H7 (cell line): ENCODE data around the gene ATAD1. TPM values are rescaled to one million over a fixed set of nuclear protein-coding genes. Genes with fewer than 3 reads are reported as not detected.
"Not testable (repeated sequence)": the region's sequence is repeated elsewhere in the genome, so short reads cannot be mapped to it uniquely, and the experiment has no call there.

Source experiments
- DNase-seq: peaks from one replicate; pipeline ENCODE4 v3.0.0; 2012
- H3K27me3 ChIP-seq: 2 replicates; pipeline ENCODE4 v1.6.0; 2011; ENCODE audit warnings: mild to moderate bottlenecking, low read length; ENCODE audit not compliant: control insufficient read depth, insufficient read depth
- H3K36me3 ChIP-seq: replicated peaks from 2 replicates; pipeline ENCODE4 v1.5.1; 2011; ENCODE audit warnings: low read length; ENCODE audit not compliant: control insufficient read depth, insufficient read depth
- H3K4me3 ChIP-seq: 2 replicates; pipeline ENCODE4 v1.5.1; 2011; ENCODE audit warnings: low read depth, mild to moderate bottlenecking, control low read depth, low read length, moderate library complexity; ENCODE audit not compliant: insufficient read depth
- total RNA-seq: library from RNA; depleted of rRNA; stranded (reverse); fragments of >200 nt; shearing (Covaris generic); gene quantifications from 2 replicates; pipeline ENCODE4 v1.2.3, GENCODE V29; 2014

The ATAD1 gene
- total RNA-seq, 1 experiment from 2014 or later, result 37.5 TPM

DNA sequence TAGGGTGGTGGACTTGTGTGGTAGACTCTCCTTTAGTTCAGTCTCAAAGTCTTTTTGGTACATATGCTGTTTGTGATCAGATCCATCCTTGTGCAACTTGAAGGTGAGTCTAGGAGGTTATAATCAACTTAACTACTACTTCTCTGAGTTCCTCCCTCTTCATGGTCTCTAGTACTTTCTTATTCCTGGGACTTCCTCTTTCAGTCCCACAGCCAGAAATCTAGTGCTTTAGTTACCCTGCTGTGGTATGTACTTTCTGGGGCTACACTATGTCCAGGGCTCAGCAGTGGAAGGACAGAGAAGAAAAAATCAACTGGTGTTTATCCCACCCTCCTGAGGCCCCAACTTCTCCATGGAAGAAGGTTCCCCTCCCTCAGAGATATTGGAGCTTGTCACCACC, 19.4 kb upstream of the ATAD1 start:
- DNase-seq, result no peak
- H3K27me3 ChIP-seq, result no peaks in the 10 kb centered on the region

DNA sequence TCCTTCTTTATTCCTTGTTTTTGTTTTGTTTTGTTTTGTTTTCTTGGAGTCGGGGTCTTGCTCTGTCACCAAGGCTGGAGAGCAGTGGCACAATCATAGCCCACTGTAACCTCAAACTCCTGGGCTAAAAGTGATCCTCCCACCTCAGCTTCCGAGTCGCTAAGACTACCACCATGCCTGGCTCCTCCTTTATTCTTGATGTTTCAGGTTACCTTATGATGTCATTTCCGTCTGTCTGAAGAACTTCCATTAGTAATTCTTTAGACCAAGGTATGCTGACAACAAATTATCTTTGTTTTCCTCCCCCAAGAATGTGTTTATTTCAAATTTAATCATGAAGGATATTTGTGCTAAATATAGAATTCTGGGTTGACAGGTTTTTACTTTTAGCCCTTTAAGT, 18.1 kb upstream of the ATAD1 start:
- H3K27me3 ChIP-seq, result no peaks in the 10 kb centered on the region
- no peak for DNase-seq
- H3K4me3 ChIP-seq, result no peak overlapping the region
- no peaks in the 10 kb centered on the region for H3K36me3 ChIP-seq

More for the DNA sequence above, 19.4 kb upstream of the ATAD1 start:
- Histone ChIP-seq H3K4me3 (no peak overlapping the region), H3K36me3 (no peaks in the 10 kb centered on the region)

GRCh38 chr10:87829986-87830729, 12.1 kb upstream of the ATAD1 start:
- H3K27me3 ChIP-seq, result no peaks in the 10 kb centered on the region
- DNase-seq, result no peak
- no peaks in the 10 kb centered on the region for H3K36me3 ChIP-seq
- no peak overlapping the region for H3K4me3 ChIP-seq

- H3K36me3 ChIP-seq, DNase-seq, H3K27me3 ChIP-seq, H3K4me3 ChIP-seq: not testable (repeated sequence)
Observed at GRCh38 chr10:87829051-87829450, 11.0 kb upstream of the ATAD1 start.

DNA sequence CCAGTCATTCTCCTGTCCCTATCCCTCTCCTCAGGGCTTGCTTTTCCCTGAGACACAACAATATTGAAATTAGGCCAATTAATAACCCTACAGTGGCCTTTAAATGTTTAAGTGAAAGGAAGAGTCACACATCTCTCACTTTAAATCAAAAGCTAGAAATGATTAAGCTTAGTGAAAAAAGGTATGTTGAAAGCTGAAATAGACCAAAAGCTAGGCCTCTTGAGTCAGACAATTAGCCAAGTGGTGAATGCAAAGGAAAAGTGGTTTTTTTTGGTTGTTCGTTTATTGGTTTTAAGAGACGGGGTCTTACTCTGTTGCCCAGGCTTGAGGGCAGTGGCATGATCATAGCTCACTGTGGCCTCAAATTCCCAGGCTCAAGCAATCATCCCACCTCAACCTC, 9.7 kb upstream of the ATAD1 start:
- DNase-seq, result no peak
- Histone ChIP-seq H3K27me3 (no peaks in the 10 kb centered on the region), H3K36me3 (no peaks in the 10 kb centered on the region), H3K4me3 (no peak overlapping the region)

DNA sequence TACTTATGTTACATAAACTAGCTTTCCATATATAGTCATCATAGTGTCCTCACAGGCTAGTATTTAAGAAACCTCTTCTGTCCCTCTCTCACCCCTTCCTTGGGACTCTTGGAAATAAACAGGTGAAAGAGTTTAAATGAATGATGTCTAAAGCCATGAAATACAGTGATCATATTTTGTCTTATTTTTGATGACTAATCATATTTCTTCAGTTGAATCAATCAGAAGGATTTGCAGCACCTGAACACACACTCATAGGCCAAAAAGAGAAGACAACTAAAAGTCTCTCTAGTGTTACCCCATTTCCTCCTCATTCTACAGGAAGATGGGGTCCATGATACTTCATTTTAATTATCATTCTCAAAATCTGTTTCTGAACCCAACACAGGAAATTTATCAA, 8.6 kb upstream of the ATAD1 start:
- Histone ChIP-seq H3K36me3 (no peaks in the 10 kb centered on the region), H3K27me3 (no peaks in the 10 kb centered on the region), H3K4me3 (no peak overlapping the region)
- DNase-seq, result no peak

DNA sequence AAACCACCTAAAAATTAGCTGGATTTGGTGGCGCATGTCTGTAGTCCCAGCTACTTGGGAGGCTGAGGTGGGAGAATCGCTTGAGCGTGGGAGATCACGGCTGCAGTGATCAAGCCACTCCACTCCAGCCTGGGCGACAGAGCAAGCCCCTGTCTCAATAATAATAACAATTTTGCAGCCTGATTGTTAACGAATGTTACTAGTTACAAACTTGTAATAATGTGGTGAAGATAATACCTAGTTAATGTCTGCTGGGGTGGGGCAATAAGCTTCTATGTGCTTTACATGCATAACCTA, 1.2 kb upstream of the ATAD1 start:
- Histone ChIP-seq H3K4me3 (no peak overlapping the region), H3K27me3 (no peaks in the 10 kb centered on the region), H3K36me3 (no peaks in the 10 kb centered on the region)
- DNase-seq, result no peak

- Histone ChIP-seq H3K27me3 (no peaks in the 10 kb centered on the region), H3K36me3 (no peaks in the 10 kb centered on the region), H3K4me3 (peak overlapping the region; percentile 71)
- DNase-seq, result peak; percentile 15
Observed at GRCh38 chr10:87818505-87819288, 671 bp upstream of the ATAD1 start.

DNA sequence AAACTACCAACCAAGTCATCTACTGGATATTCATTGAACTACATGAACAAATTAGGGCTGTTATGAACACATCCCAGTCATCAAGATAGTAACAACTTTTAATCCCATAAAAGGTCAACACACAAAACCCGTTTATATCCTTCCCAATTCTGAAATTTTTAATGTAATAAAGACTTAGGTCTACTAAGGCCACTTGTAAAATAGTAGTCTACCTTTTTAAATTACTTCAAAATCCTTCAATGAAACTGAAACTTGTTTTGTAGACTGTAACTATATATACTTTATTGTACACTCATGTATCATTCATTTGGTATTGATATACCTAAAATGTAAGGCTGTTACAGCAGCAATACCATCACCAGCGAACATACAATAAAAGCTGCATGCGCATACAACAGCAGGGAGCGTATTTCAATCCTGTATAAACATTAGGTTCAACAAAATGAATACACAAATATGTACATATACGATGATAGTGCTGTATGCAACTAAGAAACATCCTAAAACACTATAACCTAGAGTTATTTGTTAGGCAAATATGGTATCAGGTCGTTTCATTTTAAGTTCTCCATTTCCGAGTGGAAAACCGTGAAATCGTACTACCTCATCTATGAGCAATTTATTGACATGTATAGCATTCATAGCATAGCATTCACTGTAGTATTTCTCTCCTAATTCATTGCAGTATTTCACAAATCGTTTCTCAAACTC, 973 bp downstream of the ATAD1 start:
- Histone ChIP-seq H3K27me3 (no peaks in the 10 kb centered on the region), H3K4me3 (peak overlapping the region; percentile 71), H3K36me3 (peaks cover 3% of the 10 kb centered on the region; the same call in 1 of the 2 replicates)
- no peak for DNase-seq

DNA sequence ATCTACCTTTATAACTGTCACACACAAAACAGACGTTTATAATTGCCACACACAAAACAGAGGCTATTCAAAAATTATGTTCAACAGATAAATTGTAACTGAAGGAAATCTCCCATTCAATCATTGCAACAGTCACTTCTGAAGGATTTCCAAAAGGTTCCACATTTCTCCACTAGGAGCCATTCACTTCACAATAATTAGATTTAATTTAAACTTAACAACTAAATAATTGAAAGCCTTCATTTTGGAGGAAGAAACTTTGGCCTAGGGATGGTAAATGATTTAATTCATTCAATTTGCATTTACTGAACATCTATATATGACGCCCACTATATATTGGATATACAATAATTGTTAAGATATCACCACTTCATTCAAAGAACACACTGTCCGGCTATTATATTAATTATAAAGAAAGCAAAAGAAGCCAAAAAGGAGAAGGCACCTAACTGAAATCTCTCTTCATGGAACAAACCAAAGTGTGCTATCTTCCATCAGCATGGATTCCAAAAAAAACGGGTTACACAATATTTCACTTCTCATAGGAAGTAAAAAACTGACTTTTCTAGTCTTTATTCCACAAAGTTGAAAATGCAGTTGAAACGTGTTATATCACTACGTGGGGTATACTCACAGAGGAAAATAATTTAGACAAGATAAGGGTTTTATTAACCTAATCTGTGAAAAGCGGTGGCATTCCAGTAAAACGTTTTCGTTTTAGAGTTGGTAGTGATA, 1.7 kb downstream of the ATAD1 start:
- no peak for DNase-seq
- Histone ChIP-seq H3K4me3 (peak overlapping the region; percentile 71; the same call in 1 of the 2 replicates), H3K27me3 (no peaks in the 10 kb centered on the region)

GRCh38 chr10:87804939-87805569, 13.0 kb downstream of the ATAD1 start:
- Histone ChIP-seq H3K4me3 (no peak overlapping the region), H3K27me3 (no peaks in the 10 kb centered on the region), H3K36me3 (peaks cover 6% of the 10 kb centered on the region)
- no peak for DNase-seq

More for the DNA sequence above, 1.7 kb downstream of the ATAD1 start:
- peaks cover 5% of the 10 kb centered on the region; the same call in 1 of the 2 replicates for H3K36me3 ChIP-seq

DNA sequence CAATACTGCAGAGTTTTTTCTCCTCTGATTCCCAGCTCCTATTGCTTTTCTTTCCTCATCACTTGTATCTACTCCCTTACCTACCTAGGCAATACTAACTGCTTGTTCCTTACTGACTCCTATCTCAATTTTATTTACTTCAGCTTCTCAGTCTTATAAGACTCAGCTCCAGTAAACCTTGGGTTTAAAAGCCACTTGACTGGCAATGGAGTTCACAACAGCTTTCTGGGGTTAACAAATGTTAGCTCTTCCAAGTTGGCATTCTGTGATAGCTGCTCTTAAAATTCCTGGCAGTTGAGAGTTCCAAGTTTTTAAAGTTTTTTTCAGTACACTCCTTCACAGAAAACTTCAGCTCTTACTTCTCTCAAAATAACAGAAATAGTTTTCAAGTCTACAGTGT, 14.2 kb downstream of the ATAD1 start:
- no peak for DNase-seq
- H3K36me3 ChIP-seq, result peaks cover 6% of the 10 kb centered on the region
- no peaks in the 10 kb centered on the region for H3K27me3 ChIP-seq
- no peak overlapping the region for H3K4me3 ChIP-seq

DNA sequence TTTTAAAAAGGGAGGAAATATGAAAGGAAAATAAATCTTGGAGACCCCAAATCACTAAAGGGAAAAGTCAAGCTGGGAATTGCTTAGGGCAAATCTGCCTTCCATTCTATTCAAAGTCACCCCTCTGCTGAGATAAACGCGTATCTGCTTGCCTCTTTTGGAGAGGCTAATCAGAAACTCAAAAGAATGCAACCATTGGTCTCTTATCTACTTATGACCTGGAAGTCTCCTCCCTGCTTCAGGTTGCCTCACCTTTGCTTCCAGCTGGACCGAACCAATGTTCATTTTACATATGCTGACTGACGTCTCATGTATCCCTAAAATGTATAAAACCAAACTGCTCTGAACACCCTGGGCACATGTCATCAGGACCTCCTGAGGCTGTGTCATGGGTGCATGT, 14.7 kb downstream of the ATAD1 start:
- H3K36me3 ChIP-seq, result peaks cover 6% of the 10 kb centered on the region

DNA sequence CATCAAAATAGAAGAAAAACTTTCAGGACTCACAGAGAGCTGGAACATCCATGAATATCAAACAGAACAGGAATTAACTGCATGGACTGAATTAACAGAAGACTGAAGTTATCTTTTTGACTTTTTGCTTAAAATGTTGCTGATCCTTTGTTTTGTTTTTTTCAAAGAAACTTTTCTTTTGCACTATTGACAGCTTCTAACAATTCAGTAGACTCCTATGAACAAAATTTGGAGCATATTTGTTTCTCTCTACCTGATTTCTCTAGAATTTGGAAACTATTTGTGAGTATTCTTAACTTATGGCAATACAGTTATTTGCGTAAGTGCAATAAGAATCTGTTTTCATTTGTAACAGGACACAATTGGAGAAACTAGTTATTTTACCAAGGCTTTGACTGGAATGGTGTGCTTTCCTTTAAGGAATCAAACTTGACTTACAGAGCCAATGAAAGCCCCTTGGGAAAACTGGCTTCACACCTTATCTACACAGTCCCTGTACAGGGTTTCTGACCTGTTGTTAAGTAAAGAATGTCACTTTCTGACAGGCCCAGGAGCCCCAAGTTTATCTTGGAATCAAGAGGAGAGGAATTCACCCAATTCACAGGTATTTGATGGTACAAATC, 16.1 kb downstream of the ATAD1 start:
- not testable (repeated sequence) for H3K36me3 ChIP-seq, DNase-seq, H3K4me3 ChIP-seq, H3K27me3 ChIP-seq

More for the DNA sequence above, 14.7 kb downstream of the ATAD1 start:
- no peak for DNase-seq
- no peak overlapping the region for H3K4me3 ChIP-seq
- H3K27me3 ChIP-seq, result no peaks in the 10 kb centered on the region
